AG08395 (cell line): Measurements from ENCODE around the gene FFAR1.

Experiments
- DNase-seq: peaks from one replicate; pipeline ENCODE4 v3.0.0; 2012; ENCODE audit warnings: mixed read lengths, low spot score

FFAR1 gene

DNA sequence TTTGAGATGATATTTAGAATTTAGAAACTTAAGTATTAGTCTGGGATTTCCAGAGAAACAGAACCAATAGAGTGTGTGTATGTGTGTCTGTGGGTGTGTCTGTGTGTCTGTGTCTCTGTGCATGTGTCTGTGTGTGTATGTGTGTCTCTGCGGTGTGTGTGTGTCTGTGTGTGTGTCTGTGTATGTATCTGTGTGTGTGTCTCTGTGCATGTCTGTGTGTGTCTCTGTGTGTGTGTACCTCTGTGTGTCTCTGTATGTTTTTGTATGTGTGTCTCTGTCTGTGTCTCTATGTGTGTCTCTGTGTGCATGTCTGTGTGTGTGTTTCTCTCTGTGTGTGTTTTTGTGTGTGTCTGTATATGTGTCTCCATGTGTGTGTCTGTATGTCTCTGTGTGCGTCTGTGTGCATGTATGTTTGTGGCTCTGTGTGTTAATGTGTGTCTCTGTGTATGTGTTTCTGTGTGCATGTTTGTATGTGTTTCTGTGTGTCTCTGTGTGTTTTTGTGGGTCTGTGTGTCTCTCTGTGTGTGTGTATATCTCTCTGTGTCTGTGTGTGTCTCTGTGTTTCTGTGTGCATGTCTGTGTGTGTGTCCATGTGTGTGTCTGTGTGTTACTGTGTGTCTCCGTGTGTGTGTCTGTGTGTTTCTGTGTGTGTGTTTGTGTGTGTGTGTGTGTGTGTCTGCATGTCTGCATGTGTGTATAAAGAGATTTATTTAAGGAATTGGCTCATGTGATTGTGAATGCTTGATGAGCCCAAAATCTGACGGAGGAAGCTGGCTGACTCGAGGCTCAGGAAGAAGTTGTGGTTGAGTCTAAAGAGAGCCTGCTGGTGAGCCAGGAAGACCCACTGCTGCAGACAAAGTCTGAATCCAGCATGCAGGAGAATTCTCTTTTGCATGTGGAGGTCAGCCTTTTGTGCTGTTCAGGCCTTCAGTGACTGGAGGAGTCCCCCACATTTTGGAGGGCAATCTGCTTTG, 45.3 kb downstream of the FFAR1 start:
- no peak for DNase-seq

DNA sequence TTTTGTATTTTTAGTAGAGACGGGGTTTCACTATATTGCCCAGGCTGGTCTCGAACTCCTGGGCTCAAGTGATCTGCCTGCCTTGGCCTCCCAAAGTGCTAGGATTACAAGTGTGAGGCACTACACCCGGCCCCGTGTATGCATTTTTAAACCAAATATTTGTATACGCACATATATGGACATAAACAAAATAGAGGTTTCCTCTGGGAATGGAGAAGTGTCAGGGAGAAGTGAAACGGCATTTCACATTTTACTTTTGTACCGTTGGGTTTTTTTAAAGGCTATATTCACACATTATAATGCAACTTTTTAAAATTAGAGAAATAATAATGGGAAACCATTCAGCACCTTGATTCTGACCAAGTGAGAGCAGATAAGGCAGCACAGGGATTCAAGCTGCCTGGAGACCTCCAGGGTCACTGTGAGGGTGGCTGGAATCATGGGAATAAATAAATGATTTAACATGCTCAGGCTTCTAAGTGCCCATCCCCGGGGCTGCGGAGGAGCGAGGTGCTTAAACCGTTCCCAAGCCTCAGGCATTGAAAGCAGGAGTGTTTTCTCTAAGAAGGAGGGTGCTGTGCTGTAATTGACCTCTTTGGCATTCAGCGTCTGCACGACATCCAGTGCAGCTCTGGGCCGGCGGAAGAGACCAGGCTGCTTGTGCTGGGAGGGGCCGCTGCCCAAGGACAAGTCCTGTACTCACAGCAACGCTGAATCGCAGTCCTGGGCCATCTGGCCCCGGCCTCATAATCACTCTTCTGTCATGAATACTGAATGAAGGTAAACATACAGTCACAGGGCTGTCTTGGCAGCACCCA, 47.9 kb downstream of the FFAR1 start:
- no peak for DNase-seq

DNA sequence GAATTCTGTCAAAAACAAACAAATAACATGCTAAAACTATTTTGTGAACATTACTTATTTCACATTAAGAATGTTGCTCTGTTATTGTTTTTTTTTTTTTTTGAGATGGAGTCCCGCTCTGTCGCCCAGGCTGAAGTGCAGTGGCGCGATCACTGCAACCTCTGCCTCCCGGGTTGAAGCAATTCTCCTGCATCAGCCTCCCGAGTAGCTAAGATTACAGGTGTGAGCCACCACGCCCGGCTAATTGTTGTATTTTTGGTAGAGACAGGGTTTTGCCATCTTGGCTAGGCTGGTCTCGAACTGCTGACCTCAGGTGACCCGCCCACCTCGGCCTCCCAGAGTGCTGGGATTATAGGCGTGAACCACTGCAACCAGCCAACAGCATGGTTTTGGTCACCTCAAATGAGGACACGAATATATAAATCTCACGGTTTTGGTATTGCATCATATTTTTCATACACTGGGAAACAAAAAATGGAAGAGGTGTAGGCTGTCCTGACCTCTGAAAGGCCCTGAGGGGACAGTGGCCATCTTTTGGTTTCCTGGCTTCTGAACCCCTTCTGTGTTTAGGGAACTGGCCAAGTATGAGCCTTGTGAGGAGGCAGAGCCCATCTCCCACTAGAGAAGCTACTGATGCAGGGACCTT, 48.7 kb downstream of the FFAR1 start:
- no peak for DNase-seq

DNA sequence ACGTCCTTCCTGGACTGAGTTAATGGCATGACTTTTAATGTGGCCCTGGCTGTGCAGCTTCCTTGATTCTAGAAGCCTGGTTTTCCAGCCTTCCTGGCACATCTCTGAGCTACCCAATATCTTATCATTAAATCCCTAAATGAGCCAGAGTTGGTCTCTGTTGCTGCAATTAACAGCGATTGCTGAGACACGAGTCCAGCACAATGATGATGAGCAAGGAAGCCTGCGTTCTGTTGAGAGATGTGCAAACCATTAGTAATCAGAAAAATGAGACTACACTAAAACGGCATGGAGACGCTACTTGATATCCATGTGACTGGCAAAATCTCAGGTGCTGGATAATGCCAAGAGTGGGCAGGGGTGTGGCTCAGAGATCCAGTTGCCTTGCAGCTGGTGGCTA, 49.4 kb downstream of the FFAR1 start:
- DNase-seq = no peak
